GM11168 (cell line): Measurements from ENCODE around the gene DDX4.
"Not testable (repeated sequence)": the region's sequence is repeated elsewhere in the genome, so short reads cannot be mapped to it uniquely, and the experiment has no call there.

ENCODE experiments used
- in situ Hi-C: fragments of 300-500 bp; cut with MboI; formaldehyde crosslinking; loops from one replicate; pipeline ENCODE4 v1.12.0; 2022; ENCODE audit warnings: low sequenced_read_pairs; ENCODE audit not compliant: unreplicated experiment

The DDX4 gene

DNA sequence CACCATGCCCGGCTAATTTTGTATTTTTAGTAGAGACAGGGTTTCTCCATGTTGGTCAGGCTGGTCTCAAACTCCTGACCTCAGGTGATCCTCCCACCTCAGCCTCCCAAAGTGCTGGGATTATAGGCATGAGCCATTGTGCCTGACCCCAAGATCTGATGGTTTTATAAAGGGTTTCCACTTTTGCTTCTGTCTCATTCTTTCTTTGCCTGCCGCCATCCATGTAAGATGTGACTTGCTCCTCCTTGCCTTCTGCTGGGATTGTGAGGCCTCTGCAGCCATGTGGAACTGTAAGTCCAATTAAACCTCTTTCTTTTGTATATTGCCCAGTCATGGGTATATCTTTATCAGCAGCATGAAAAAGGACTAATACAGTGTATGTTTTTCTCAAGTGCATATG, 18.8 kb upstream of the DDX4 start:
- in situ Hi-C loops: not testable (repeated sequence)

DNA sequence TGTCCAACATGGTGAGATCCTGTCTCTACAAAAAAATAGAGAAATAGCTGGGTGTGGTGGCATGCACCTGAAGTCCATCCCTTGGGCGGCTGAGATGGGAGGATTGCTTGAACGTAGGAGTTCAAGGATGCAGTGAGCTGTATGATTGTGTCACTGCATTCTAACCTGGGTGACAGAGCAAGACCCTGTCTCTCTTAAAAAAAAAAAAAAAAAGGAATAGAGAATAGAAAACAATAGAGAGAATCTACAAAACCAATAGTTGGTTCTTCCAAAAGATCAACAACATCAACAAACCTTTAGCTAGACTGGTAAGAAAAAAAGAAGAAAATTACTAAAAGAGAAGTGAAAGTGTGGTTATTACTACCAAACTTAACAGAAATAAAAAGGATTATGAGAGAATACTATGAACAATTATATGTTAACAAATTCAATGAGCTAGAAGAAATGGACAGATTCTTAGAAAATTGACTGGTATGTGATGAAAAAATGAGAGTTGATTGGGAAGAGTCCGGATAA, 17.6 kb upstream of the DDX4 start:
- in situ Hi-C loops: no loop called here

DNA sequence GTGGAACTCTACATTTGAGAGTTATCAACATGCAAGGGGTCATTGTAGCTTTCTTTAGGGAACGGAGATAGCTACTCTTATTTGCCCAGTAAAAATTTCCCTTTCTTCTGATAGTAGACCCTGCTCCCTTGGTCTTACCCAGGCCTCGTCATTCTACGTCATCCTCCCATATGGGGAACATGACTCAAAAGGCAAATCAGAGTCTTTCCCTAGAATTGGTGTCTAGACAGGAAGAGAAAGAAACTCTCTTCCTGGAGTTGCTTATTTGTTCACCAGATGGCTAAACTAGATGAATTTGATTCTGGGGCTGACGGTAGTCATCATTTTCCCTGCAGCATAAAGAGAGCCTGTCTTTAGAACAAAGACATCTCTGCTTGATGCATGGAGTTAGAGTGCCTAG, 13.6 kb upstream of the DDX4 start:
- in situ Hi-C loops: no loop called here

DNA sequence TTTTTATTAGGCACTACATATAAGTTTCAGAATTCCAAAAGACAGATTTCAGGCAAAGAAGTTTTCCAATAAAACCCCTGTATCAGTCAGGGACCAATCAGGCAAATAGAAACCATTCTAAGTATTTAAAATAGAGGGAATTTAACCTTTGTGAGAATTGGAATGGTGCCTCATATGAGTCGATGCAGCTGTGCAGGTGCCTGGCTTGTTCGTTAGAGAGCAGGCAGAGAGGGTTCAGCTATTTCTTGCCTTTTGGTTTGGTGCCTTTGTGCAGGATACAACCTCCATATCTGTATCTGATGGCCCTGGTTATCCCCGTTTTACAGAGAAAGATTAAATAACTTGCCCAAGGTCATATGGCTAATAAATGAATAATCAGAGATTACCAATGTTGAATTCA, 6.0 kb upstream of the DDX4 start:
- in situ Hi-C loops: no loop called here

DNA sequence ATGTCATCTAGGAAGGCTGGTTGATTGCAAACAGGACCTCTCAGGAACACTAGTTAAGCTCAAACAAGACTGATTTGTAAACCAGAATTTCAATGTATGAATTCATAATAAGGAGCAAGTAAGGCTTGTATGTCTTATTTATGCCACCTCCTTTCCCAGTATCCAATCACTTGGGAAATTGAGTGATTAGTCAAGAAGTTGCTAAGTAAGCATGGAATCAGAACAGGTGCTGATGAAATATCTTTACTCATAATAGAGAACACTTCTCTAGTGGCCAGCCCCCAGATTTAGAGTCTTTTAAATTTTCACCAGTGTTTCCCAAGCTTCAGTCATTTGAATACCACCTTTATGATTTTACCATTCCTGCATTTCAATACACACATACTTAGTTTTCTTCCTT, 5.3 kb upstream of the DDX4 start:
- in situ Hi-C loops: no loop called here

DNA sequence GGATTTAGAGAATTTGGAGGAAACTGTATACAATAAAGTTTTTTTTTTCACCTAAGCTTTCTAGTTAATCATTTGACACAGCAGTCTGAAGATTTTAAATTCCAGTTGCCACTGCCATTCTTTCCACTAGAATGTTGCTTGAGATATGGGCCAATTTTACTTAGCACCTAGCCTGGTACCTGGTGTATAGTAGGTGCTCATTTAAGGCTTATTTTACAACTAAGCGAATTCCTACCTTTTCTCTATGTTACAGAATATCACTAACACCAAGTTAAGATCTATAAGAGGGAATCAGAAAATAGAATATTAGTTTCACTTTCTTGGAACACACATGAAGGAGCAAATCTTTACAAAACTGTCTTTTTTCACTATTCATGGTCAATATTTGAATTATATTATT, 3.2 kb upstream of the DDX4 start:
- in situ Hi-C loops: no loop called here

DNA sequence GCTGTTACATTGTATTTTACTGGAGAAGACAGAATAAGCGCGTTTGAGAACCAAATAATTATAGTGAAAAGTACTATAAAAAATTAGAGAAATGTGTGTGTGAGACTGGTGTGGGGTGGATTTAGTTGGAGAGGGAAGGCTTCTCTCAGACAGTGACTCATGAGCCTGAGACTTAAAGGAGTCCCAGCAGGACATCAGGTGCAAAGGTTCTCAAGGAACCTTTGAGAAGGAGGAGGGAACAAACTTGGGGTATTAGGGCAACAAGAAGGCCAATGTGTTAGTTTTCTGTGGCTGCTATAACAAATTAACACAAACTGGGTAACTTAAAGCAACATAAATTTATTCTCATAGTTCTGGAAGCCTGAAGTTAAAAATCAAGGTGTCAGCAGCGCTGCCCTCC, 4.9 kb downstream of the DDX4 start:
- in situ Hi-C loops: no loop called here

DNA sequence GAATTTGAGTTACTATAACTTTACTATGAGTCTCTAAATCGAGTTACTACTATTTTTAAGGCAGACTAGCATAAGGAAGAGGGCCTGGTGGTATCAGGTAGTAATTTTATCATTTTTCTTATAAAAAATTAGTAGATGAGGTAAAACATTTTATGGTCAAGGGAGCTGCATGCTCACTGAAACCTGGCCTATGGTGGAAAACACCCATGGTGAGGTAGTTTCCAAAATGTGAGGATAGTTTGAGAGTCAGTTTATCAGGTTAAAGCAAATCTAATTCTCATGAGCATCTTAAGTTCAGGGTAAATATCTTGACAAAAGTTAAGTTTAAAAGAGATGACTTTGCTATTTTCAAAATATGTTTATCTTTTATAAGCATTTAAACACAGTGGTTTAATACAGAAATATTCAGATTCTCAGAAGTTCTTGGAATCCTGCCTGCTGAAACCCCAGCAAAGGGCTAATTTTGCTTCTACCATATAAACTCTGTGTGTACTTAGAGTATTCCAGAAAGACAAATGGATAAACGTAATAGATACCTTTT, 10.0 kb downstream of the DDX4 start:
- in situ Hi-C loops: no loop called here

DNA sequence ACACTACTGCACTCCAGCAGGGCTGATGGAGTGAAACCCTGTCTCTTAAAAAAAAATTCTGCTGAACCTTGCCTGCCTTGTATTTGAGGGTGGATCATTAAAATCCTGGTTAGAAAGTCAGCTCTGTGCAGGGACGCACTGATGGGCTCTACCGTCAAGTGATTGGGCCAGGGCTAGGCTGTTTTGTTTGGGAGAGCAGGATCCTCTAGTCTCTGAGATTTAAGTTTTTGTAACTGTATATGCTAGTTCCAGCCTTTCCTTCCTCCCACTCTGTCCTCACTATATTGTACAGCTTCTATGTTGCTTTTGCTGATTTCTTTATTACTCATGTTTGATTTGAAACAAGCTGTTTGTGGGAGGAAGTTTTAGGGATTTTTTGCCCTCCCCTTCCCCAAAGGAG, 11.5 kb downstream of the DDX4 start:
- in situ Hi-C loops: no loop called here

DNA sequence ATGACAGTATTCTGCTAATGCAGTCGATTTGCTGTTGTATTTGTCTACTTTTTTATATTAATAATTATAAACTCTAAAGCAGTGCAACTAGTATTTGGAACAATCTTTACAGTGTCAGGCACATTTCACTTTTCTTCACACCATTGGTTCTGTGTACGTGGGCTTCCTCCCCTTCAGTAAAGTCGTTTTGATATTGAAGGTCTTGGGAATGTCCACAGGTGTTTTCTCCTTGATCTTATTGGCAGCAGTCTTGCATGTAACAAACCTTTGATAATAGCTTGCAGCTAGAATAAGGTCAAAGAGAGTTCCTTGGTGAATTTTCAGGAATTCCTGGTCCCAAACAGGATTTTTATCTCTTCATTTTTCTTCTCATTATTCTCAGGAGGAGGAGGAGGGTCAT, 12.2 kb downstream of the DDX4 start:
- in situ Hi-C loops: no loop called here

DNA sequence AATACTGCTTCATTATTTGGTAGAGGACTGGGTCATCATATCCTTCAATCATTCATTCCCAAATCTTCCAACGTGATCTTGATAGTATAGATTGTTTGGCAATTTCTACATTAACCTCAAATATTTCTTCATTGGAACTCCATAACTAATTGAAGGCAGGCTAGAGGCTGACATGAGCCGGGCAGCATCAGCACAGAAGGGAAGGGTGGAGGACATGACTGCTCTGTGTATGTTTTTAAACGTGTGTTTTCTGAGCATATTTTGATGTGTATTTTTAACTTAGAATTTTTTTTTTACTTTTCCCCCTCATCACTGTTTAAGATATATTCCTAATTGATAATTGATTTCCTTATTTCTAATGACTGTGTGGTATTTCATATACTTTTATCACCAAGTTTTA, 12.6 kb downstream of the DDX4 start:
- in situ Hi-C loops: no loop called here

DNA sequence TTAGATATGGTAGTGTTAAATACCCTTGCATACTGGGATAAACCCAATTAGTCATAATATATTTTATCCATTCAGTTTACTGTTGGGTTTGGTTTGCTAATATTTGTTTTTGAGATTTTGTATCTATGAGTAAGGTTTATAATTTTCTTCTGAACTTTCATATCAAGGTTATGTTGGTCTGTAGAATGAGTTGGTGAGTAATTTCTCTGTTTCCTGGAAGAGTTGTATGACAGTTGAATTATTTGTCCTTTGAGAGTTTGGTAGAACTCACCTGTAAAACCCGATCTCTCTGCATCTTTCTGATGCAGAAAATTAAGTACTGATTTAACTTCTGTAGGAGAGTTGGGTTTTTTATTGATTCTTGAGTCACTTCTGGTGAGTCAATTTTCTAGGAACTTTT, 20.4 kb downstream of the DDX4 start:
- in situ Hi-C loops: no loop called here

DNA sequence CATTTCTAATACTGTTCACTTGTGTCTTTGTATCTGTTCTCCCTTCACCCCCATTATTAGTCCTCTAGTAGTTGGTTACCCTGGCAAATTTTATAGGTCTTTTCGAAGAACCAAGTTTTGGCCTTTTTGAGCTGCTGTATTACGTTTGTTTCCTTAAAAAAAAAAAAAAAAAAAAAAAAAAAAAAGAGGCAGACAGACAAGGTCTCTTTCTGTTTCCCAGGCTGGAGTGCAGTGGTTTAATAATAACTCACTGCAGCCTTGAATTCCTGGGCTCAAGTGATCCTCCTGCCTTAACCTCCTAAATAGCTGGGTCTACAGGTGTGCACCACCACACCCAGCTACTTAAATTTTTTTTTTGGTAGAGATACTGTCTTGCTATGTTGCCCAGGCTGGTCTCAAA, 20.9 kb downstream of the DDX4 start:
- in situ Hi-C loops: no loop called here

DNA sequence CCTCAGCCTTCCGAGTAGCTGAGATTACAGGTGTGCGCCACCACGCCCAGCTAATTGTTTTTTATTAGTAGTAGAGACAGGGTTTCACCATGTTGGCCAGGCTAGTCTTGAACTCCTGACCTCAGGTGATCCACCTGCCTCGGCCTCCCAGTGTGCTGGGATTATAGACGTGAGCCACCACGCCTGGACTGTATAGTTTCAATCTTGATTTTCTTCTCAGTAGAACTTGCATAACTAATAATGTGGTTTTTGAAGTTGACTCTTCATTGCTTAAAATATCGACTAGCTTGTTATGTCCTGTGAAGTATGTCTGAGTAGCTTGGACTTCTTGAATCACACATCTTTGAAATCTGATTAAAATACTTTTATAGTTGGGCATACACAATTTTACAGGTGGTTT, 23.9 kb downstream of the DDX4 start:
- in situ Hi-C loops: not testable (repeated sequence)

DNA sequence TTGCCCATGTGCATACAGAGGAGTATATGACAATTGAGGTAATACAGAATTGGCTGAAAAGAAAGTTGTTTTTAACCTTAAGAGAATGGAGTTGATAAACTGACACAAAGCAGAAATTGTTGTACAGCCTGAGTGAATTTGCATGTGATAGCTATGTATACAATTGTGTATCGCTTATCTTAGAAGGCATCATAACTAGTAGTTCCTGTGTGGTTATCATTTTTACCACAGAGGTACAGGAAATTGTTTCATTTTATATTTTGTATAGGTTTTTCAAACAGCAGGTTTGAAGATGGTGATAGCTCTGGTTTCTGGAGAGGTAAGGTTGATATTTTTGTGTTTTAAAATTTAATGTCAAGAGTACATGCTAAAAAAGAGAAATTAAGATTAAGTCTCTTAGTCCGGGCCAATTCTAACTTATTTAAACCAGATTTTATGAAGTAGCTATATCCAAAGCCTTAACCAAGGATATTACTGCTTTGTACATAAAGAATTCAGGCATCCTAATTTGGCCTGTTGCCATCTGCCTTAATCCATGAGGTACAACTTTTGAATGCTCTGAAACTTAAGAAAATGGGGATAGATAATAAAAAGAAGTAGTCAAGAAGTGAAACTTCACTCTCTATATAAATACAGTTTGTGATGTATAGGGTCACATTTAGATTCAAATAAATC, 26.0 kb downstream of the DDX4 start:
- in situ Hi-C loops: no loop called here

DNA sequence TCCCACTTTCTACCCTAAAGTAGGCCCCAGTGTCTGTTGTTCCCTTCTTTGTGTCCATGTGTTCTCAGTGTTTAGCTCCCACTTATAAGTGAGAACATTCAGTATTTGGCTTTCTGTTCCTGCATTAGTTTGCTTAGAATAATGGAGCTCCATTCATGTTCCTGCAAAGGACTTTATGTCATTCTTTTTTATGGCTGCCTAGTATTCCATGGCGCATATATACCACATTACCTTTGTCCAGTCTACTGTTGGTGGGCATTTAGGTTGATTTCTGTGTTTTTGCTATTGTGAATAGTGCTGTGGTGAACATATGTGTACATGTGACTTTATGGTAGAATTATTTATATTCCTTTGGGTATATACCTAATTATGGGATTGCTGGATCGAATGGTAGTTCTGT, 30.4 kb downstream of the DDX4 start:
- in situ Hi-C loops: no loop called here

DNA sequence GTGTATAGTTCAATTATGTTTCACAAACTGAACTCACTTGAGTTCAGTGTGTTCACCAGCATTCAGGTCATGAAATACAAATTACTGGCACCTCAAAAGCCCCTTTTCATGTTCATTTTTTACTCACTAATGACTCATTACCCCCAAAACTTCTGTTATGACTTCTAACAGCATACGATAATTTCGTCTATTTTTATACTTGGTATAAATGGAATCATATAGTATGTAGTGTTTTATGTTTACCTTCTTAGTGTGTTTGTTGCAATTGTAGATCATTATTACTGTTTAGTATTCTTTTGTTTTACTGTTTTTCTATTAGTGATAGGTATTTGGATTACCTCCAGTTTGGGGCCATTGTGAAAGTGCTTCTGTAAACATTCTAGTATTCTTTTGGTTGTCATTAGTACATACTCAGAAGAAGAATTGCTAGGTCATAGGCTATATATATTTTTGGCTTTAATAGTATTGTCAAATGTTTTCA, 33.4 kb downstream of the DDX4 start:
- in situ Hi-C loops: no loop called here

DNA sequence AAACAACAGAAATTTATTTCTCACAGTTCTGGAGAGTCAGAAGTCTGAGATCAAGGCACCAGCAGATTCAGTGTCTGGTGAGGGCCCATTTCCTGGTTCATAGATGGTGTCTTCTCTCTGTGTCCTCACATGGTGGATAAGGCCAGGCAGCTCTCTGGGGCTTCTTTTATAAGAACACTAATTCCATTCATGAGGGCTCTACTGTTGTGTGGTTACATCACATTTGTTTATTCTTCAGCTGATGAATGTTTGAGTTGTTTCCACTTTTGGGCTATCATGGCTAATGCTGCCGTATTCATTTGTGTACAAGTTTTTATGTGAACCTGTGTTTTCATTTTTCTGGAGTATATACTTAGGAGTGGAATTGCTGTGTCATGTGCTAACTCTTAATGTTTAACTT, 35.2 kb downstream of the DDX4 start:
- in situ Hi-C loops: no loop called here

DNA sequence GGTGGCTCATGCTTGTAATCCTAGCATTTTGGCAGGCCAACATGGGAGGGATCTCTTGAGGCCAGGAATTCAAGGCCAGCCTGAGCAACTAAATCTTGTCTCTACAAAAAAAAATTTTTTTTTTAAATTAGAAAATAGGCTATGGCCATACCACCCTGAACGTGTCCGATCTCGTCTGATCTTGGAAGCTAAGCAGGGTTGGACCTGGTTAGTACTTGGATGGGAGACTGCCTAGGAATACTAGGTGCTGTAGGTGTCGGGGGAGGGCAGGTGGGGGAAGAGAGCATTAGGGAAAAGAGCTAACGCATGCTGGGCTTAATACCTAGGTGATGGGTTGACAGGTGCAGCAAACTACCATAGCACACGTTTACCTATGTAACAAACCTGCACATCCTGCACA, 39.5 kb downstream of the DDX4 start:
- in situ Hi-C loops: no loop called here

DNA sequence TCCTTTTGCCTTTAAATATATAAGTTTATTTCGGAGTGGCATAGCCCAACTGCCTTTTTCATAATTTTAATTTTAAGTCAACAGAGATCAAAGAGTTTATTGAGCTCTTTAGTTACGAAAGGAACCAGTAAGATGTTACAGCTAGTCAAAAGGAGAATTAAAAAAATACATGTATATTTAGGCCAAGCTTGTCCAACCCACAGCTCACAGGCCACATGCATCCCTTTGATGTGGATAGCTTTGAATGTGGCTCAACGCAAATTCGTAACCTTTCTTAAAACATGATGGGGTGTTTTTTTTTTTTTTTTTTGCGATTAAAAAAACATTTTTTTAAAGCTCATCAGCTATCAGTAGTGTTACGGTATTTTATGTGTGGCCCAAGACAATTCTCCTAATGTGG, 63.1 kb downstream of the DDX4 start:
- in situ Hi-C loops: no loop called here

DNA sequence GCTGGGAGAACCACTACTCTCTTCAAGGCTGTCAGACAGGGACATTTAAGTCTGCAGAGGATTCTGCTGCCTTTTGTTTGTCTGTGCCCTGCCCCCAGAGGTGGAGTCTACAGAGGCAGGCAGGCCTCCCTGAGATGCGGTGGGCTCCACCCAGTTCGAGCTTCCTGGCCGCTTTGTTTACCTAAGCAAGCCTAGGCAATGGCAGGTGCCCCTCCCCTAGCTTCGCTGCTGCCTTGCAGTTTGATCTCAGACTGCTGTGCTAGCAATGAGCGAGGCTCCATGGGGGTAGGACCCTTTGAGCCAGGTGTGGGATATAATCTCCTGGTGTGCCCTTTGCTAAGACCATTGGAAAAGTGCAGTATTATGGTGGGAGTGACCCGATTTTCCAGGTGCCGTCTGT, 71.0 kb downstream of the DDX4 start:
- in situ Hi-C loops: not testable (repeated sequence)

DNA sequence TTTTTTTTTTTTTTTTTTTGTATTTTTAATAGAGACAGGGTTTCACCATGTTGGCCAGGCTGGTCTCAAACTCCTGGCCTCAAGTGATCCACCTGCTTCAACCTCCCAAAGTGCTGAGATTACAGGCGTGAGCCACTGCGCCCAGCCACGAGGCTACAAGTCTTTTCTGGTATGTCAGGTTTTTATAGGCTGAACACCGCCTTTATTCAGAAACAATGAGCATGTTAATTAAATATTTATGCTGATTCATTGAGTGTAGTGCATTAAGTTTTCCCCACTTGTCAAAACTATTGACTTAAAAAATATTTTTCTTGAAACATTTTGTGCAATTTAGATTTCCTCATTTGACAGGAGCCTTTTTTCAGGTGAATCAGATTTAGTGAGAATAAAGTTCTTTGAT, 78.1 kb downstream of the DDX4 start:
- in situ Hi-C loops: not testable (repeated sequence)
